K562 (cell line): ENCODE data around the gene TMEM184C.

Source experiments
- CEBPB ChIP-seq: fragments of 450-650 bp; IDR thresholded peaks from 2 replicates; pipeline ENCODE4 v1.6.1; 2016; ENCODE audit warnings: missing genetic modification characterization, missing compliant biosample characterization
- MAFG ChIP-seq: fragments of 450-650 bp; conservative IDR thresholded peaks from 2 replicates; pipeline ENCODE4 v1.6.1; 2016; ENCODE audit warnings: missing genetic modification characterization, missing compliant biosample characterization
- PREB ChIP-seq: sonication (generic); formaldehyde crosslinking; IDR thresholded peaks from 2 replicates; pipeline ENCODE4 v1.8.1; 2023; ENCODE audit warnings: mild to moderate bottlenecking, missing genetic modification reagents
- TAF1 ChIP-seq: IDR thresholded peaks from 2 replicates; pipeline ENCODE4 v1.6.1; 2011; ENCODE audit warnings: mild to moderate bottlenecking, low read length, moderate library complexity; ENCODE audit not compliant: insufficient read depth, control insufficient read depth, severe bottlenecking; ENCODE audit errors: extremely low read depth
- TCF7L2 ChIP-seq: fragments of 150-350 bp; IDR thresholded peaks from 2 replicates; pipeline ENCODE4 v1.6.1; 2016; ENCODE audit warnings: low read depth, mild to moderate bottlenecking, low read length, moderate library complexity
- USF2 ChIP-seq: sonication (generic); formaldehyde crosslinking; IDR thresholded peaks from 2 replicates; pipeline ENCODE4 v1.5.0; 2020; ENCODE audit warnings: missing genetic modification reagents
- ZFP91 ChIP-seq: sonication (generic); formaldehyde crosslinking; IDR thresholded peaks from 2 replicates; pipeline ENCODE4 v1.8.0; 2022; ENCODE audit warnings: mild to moderate bottlenecking, missing genetic modification reagents
- ZNF830 ChIP-seq: fragments of 250-450 bp; sonication (Bioruptor Pico); IDR thresholded peaks from 2 replicates; pipeline ENCODE4 v1.5.0; 2021; ENCODE audit warnings: mild to moderate bottlenecking

DNA sequence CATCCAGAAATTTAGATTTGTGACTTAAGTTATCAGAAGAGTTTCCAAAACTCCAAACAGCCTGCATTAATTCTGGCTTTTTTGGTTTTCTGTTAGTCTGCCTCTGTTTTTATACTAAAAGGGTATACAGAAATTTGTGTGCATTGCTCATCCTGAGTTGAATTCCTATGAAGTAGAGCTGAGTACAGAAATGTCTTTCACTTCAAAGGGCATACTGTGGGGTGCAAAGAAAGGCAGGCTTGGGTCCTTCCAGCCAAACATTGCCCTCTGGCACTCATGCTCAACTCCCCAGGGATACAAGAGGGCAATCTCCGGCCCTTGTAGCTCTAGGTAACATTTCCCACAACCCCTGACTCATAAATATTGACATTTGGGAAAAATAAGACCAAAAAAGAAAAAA, 27.6 kb upstream of the TMEM184C start:
- TF ChIP-seq TCF7L2 (no peak), USF2 (no peak), CEBPB (tag) (no peak), MAFG (no peak), PREB (no peak), ZNF830 (CRISPR knock-in tag) (no peak), TAF1 (no peak), ZFP91 (CRISPR knock-in tag) (no peak)
